WERI-Rb-1 (cell line): ENCODE results near the gene VPS39.

Experiments used
- DNase-seq: peaks from one replicate; pipeline ENCODE4 v3.0.0-alpha.2; 2020
- H3K27ac ChIP-seq: fragments of 250-450 bp; sonication (Bioruptor Pico); 2 replicates; pipeline ENCODE4 v1.5.1; 2020; ENCODE audit warnings: mild to moderate bottlenecking, moderate library complexity
- H3K27me3 ChIP-seq: fragments of 250-450 bp; sonication (Bioruptor Pico); 2 replicates; pipeline ENCODE4 v1.5.1; 2021; ENCODE audit warnings: mild to moderate bottlenecking, low read depth, moderate library complexity; ENCODE audit not compliant: insufficient read depth, severe bottlenecking
- H3K36me3 ChIP-seq: fragments of 250-450 bp; sonication (Bioruptor Pico); 2 replicates; pipeline ENCODE4 v1.5.1; 2020; ENCODE audit warnings: mild to moderate bottlenecking, moderate library complexity
- H3K4me3 ChIP-seq: 2 replicates; pipeline ENCODE4 v1.5.1; 2011; ENCODE audit warnings: low read depth, mild to moderate bottlenecking, control low read depth, low read length
- H3K9me3 ChIP-seq: fragments of 250-450 bp; sonication (Bioruptor Pico); 2 replicates; pipeline ENCODE4 v1.5.1; 2021; ENCODE audit warnings: mild to moderate bottlenecking, moderate library complexity; ENCODE audit not compliant: severe bottlenecking
- CTCF ChIP-seq: IDR thresholded peaks from 2 replicates; pipeline ENCODE4 v1.5.1; 2011; ENCODE audit warnings: low read depth, mild to moderate bottlenecking, control low read depth, inconsistent platforms, low read length

Gene VPS39

DNA sequence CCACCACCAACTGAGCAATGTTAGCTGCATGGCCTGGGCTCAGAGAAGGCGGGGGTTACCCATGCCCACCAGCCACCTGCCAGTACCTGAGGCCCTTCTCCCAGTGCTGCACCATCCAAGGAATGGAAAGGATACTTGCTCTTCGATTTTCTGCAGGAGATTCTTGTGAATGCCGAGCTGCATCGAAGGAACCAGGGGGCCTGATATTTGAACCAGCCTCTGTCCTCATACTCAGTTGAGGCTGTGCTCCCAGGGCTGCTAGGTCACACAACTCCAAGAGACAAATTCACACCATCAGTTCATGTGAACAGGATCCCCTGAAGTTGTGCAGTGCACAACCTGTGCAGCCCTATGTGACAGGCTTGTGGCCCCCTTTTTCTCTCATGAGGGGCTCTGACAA lies 69.7 kb downstream of the VPS39 start:
- no peaks in the 10 kb centered on the region for H3K36me3 ChIP-seq
- no peak for TF ChIP-seq CTCF
- no peaks in the 10 kb centered on the region for H3K27me3 ChIP-seq
- H3K9me3 ChIP-seq = no peaks in the 10 kb centered on the region
- DNase-seq = no peak
- no peak overlapping the region for H3K4me3 ChIP-seq
- H3K27ac ChIP-seq = no peak overlapping the region

- Histone ChIP-seq H3K4me3 (no peak overlapping the region), H3K27ac (no peak overlapping the region), H3K9me3 (no peaks in the 10 kb centered on the region), H3K27me3 (no peaks in the 10 kb centered on the region), H3K36me3 (no peaks in the 10 kb centered on the region)
- peak; percentile 44 for TF ChIP-seq CTCF
- DNase-seq = no peak
Measured at GRCh38 chr15:42137461-42138261, 70.4 kb downstream of the VPS39 start.

- H3K4me3 ChIP-seq = no peak overlapping the region
- no peaks in the 10 kb centered on the region for H3K36me3 ChIP-seq
- DNase-seq = no peak
- no peak for TF ChIP-seq CTCF
- no peak overlapping the region for H3K27ac ChIP-seq
- no peaks in the 10 kb centered on the region for H3K9me3 ChIP-seq
- no peaks in the 10 kb centered on the region for H3K27me3 ChIP-seq
Measured at GRCh38 chr15:42136513-42136912, 71.6 kb downstream of the VPS39 start.

DNA sequence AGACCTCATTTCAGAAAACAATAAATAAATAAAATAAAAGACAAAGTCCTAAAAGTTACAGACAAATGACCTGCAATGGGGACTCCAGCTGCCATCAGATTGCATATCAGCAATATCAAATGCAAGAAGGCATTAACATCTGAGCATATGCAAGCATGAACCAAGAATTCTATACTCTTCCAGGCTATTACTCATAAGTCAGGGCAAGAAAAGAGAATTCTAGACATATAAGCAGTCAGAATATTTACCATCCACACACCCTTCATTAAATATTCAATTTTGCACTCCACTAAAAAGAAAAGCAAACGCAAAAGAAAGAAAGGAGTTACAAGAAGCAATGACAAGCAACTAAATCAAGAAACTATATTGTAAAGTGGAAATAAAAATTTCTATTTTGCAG lies 72.8 kb downstream of the VPS39 start:
- H3K4me3 ChIP-seq = no peak overlapping the region
- no peak for TF ChIP-seq CTCF
- no peak overlapping the region for H3K27ac ChIP-seq
- H3K27me3 ChIP-seq = no peaks in the 10 kb centered on the region
- DNase-seq = no peak
- H3K9me3 ChIP-seq = no peaks in the 10 kb centered on the region
- H3K36me3 ChIP-seq = no peaks in the 10 kb centered on the region

DNA sequence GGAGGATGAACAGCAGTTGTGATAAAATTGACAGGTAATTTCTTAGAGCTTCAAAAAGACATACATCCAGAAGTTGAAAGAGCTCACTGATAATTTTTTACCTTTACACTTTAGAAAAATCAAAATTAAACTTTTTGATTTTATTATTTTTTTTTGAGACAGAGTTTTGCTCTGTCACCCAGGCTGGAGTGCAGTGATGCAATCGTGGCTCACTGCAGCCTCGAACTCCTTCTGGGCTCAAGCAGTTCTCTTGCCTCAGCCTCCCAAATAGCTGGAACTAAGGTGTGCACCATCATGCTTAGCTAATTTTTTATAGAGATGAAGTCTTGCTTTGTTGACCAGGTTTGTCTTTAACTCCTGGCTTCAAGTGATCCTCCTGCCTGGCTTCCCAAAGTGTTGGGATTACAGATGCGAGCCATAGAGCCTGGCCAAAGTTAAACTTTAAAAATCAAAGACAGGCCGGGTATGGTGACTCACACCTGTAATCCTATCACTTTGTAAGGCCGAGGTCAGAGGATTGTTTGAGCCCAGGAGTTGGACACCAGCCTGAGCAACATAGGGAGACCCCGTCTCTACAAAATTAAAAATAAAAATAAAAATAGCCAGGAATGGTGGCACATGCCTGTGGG lies 73.4 kb downstream of the VPS39 start:
- DNase-seq = no peak
- no peaks in the 10 kb centered on the region for H3K9me3 ChIP-seq
- no peaks in the 10 kb centered on the region for H3K36me3 ChIP-seq
- no peak for TF ChIP-seq CTCF
- no peak overlapping the region for H3K27ac ChIP-seq
- no peak overlapping the region for H3K4me3 ChIP-seq
- H3K27me3 ChIP-seq = no peaks in the 10 kb centered on the region
